ENCODE measurements around the gene STX11. TPM values are rescaled to one million over a fixed set of nuclear protein-coding genes. Genes with fewer than 3 reads are reported as not detected.

Gene STX11
- total RNA-seq, 1 experiment from 2014 or later = 16.1 TPM

DNA sequence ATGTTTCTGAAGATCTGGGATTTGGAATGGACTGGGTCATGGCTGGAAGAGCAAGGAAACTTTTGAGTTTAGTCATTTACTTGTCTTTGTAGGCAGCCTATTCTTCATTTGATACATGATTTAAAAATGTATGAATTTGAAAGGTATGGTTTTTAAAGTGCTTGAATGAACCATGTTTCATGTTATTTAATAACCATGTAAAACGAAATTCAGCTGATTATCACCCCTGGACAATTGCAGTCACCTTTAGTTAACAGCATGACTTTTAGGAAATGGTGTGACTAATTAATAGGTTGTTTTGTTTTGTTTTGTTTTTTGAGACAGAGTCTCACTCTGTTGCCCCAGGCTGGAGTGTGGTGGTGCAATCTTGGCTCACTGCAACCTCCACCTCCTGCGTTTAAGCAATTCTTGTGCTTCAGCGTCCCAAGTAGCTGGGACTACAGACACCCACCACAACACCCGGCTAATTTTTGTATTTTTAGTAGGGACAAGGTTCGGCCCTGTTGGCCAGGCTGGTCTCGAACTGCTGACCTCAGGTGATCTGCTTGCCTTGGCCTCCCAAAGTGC is 2.1 kb downstream of the STX11 start:
- Histone ChIP-seq H3K4me3 (peak overlapping the region; percentile 73), H3K27me3 (no peaks in the 10 kb centered on the region), H3K9me3 (replicated peaks) (no peaks in the 10 kb centered on the region), H3K36me3 (peaks cover 6% of the 10 kb centered on the region), H3K27ac (peak overlapping the region; percentile 31), H3K4me1 (peaks cover 13% of the 10 kb centered on the region)
- no peak for DNase-seq

DNA sequence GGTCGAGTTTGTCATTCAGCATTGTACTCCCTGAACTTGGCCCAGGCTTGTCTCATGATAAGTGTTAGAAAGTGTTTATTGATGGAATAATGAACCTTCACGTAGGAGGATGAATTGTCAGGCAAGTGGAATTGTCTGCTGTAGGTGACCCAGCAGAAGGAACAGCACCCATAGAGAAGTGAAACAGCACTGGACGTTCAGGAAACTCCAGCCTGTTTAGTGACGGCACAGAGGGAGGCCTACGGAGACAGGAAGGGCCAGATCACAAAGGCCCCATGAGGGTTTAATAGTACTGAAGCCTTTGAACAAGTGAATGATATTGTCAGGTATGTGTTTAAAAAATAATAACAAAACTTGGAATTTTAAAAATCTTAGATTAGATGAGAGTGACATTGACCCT is 2.9 kb downstream of the STX11 start:
- Histone ChIP-seq H3K9me3 (replicated peaks) (no peaks in the 10 kb centered on the region), H3K36me3 (peaks cover 6% of the 10 kb centered on the region), H3K4me3 (no peak overlapping the region), H3K27me3 (no peaks in the 10 kb centered on the region), H3K4me1 (peaks cover 21% of the 10 kb centered on the region), H3K27ac (no peak overlapping the region)
- DNase-seq = no peak

DNA sequence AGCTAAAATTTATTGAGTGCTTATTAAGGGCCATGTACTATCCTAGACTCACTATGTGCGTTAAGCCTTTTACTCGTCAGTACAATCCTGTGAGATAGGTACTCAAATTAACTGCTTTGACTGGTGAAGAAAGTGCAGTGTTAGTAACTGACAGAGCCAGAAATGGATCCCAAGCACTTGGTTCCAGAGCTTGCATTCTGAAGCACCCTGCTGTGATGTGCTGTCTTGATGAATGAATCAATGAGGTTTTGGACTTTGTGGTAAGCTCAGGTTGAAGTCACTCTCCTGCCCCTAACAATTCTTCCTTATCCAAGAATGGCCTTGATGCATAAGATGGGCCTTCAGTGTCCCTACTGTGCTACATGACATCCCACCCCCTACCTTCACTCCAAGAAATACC is 3.7 kb downstream of the STX11 start:
- Histone ChIP-seq H3K9me3 (replicated peaks) (no peaks in the 10 kb centered on the region), H3K27me3 (no peaks in the 10 kb centered on the region), H3K4me1 (peaks cover 29% of the 10 kb centered on the region), H3K36me3 (peaks cover 9% of the 10 kb centered on the region), H3K4me3 (no peak overlapping the region), H3K27ac (no peak overlapping the region)
- no peak for DNase-seq

DNA sequence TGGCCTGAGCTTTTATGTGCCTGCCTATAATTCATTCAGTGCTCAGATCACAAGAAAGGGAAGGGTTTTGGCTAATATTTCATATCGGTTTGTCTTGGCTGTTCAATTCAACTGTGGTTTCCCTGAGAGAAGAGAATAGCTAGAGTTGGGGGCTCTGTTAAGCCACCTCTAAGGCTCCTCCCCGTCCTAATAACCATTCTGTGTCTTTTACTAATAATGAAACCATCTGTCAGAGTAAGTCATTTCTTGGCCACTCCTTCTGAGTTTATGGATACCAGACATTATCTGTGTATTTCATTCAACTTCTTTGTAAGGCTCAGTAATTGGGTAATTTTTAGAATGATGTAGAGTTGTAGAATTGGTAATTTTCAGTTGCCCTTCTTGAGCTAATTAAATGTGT is 5.2 kb downstream of the STX11 start:
- peaks cover 33% of the 10 kb centered on the region for H3K4me1 ChIP-seq
- H3K36me3 ChIP-seq = peaks cover 10% of the 10 kb centered on the region
- no peaks in the 10 kb centered on the region for H3K9me3 ChIP-seq (replicated peaks)
- DNase-seq = no peak
- H3K27ac ChIP-seq = no peak overlapping the region
- no peaks in the 10 kb centered on the region for H3K27me3 ChIP-seq
- no peak overlapping the region for H3K4me3 ChIP-seq

DNA sequence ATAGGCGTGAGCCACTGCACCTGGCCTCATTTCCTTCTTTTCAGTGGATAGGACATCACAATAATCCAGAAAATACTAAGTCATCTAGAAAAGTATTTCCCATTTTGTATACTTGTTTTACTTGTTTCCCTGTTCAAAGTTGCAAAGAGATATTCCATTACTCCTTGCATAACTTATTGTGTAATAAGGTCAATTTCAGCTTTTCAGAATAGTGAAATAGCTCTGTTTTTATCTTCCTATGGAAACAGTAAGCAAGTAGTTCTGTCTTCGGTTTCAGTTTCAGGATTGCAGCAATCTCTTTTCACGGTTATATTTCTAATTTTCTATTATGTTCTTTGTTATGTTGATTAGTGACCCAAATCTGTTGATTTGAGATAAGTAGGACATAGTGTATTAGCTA is 6.0 kb downstream of the STX11 start:
- peaks cover 33% of the 10 kb centered on the region for H3K4me1 ChIP-seq
- DNase-seq = no peak

DNA sequence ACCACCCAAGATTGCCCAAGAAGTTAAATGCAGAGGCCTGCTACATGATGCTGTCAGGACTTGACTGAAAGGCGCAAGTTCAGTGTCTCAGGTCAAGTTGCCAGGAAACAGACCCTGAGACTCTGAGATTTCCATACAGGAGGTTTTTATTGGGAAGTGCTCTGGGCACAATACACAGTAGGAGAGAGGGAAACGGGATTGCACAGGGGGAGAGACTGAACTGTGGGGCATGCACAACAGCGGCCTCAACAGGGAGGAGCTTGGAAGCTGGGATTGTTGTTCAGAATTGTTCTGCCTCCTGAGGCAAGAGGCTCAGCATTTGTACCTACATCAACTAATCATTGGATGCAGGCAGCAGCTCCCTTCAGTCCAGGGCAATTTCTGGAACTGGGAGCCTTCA is 6.7 kb downstream of the STX11 start:
- H3K4me1 ChIP-seq = peaks cover 30% of the 10 kb centered on the region
- H3K27ac ChIP-seq = peak overlapping the region; percentile 51; the same call in 1 of the 2 replicates
- peaks cover 10% of the 10 kb centered on the region for H3K36me3 ChIP-seq
- DNase-seq = peak in 1 of 2 experiments; percentile 16
- no peaks in the 10 kb centered on the region for H3K9me3 ChIP-seq (replicated peaks)
- H3K27me3 ChIP-seq = no peaks in the 10 kb centered on the region
- no peak overlapping the region for H3K4me3 ChIP-seq

More for the DNA sequence above, 6.0 kb downstream of the STX11 start:
- Histone ChIP-seq H3K4me3 (no peak overlapping the region), H3K36me3 (peaks cover 10% of the 10 kb centered on the region), H3K27me3 (no peaks in the 10 kb centered on the region), H3K9me3 (replicated peaks) (no peaks in the 10 kb centered on the region), H3K27ac (no peak overlapping the region)

DNA sequence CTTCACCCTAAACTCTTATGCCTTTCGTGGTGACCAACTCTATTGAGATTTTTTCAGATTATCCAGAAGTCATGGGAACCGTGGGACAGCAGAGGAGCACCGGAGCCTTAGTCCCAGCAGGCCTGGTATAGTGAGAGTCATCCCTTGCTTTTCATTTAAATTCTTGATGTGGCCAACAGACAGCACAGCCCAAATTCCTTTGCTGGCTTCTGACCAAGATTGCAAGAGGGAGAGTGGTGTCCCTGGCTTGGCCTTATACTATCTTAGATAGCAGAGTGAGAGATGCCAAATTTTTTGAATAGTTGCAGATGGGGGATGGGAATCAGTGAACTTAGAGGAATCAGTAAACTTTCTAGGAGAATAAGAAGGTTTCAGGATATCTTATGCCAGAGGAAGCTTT is 7.8 kb downstream of the STX11 start:
- H3K4me3 ChIP-seq = no peak overlapping the region
- peak overlapping the region; percentile 51 for H3K27ac ChIP-seq
- H3K27me3 ChIP-seq = no peaks in the 10 kb centered on the region
- DNase-seq = peak; percentile 81 to 83
- peaks cover 10% of the 10 kb centered on the region for H3K36me3 ChIP-seq
- peaks cover 28% of the 10 kb centered on the region for H3K4me1 ChIP-seq
- H3K9me3 ChIP-seq (replicated peaks) = no peaks in the 10 kb centered on the region

DNA sequence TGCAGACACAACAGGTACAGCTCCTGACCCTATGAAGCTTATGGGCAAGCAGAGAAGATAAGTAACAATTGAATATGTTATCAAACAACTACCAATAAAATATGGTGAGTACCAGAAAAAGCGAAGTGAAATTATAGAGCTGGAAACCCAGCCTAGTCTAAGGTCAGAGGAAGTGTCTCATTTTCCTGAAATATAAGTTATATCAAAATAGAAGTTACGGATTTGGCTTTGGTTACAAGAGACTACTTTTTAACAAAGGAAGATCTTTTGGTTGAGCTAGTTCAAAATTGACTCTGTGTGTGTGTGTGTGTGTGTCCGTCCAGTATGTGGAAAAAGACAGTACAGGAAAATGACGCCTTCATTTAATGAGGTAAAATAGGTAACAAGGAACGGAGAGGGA is 8.9 kb downstream of the STX11 start:
- no peak for DNase-seq
- peaks cover 28% of the 10 kb centered on the region for H3K4me1 ChIP-seq
- H3K36me3 ChIP-seq = peaks cover 10% of the 10 kb centered on the region
- H3K27me3 ChIP-seq = no peaks in the 10 kb centered on the region
- no peak overlapping the region for H3K4me3 ChIP-seq
- no peaks in the 10 kb centered on the region for H3K9me3 ChIP-seq (replicated peaks)
- no peak overlapping the region for H3K27ac ChIP-seq

DNA sequence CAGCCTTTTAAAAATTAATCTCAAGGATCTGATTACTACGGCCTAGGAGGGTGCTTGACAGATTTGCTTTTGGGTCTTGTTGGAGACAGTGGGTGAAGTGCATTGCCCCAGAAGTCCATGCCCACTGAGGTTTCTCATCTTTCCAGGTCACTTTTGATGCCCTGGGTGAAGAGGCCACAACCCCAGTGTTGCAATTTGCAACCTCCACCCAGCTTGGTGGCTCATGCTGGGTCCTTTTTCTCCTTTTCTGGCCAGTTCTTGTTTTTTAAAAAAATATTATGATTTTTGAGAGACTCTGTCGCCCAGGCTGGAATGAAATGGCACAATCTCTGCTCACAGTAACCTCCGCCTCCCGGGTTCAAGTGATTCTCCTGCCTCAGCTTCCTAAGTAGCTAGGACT is 9.4 kb downstream of the STX11 start:
- Histone ChIP-seq H3K4me1 (peaks cover 28% of the 10 kb centered on the region), H3K4me3 (no peak overlapping the region), H3K27ac (no peak overlapping the region), H3K27me3 (no peaks in the 10 kb centered on the region), H3K9me3 (replicated peaks) (no peaks in the 10 kb centered on the region), H3K36me3 (peaks cover 10% of the 10 kb centered on the region)
- DNase-seq = no peak

DNA sequence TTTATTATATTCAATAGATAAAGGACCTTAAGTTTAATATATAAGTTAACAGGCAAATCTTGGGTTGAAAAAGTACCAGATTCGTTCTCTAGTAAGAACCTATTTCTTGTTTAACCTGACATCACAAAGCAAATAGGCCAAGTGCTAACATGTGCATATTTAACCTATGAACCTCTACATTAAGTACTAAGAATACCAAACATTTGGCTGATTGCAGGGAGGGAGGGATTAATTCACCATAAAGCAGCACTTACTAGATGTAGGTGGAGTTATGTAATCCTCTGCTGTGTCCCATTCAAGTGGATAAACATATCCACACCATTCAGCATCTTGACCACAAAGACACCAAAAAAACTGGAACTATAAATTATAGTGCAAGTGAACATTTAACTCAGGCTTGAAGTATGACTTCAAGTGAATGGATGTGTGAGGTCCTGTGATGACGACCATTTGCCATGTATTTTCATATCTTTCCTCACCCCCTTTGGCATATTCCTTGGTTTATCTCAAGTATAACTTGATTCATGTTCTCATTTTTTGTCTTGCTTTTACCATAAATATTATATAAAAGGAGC is 10.2 kb downstream of the STX11 start:
- H3K27ac ChIP-seq = no peak overlapping the region
- peaks cover 12% of the 10 kb centered on the region for H3K36me3 ChIP-seq
- no peaks in the 10 kb centered on the region for H3K9me3 ChIP-seq (replicated peaks)
- DNase-seq = no peak
- no peaks in the 10 kb centered on the region for H3K27me3 ChIP-seq
- H3K4me3 ChIP-seq = no peak overlapping the region
- peaks cover 28% of the 10 kb centered on the region for H3K4me1 ChIP-seq

DNA sequence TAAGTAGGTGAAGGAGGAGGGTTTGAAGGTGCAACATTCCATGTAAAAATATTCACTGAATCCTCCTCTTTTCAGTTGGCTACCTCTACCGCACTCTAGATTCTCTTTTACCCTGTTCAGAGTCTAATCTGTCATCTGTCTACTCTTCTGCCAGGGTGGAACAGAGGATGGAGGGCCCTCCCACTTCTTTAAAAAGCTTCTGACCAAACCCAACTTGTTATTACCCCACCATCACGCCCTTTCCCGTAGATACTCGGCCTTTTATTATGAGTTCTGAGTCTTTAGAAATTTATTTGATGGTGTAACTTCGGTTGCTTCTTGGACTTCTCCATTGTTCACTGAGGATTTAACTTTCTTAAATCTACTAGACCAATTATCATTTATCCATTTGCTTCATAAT is 11.7 kb downstream of the STX11 start:
- peaks cover 6% of the 10 kb centered on the region for H3K36me3 ChIP-seq
- H3K27me3 ChIP-seq = no peaks in the 10 kb centered on the region
- H3K9me3 ChIP-seq (replicated peaks) = no peaks in the 10 kb centered on the region
- H3K27ac ChIP-seq = no peak overlapping the region
- H3K4me3 ChIP-seq = no peak overlapping the region
- DNase-seq = no peak
- peaks cover 24% of the 10 kb centered on the region for H3K4me1 ChIP-seq

DNA sequence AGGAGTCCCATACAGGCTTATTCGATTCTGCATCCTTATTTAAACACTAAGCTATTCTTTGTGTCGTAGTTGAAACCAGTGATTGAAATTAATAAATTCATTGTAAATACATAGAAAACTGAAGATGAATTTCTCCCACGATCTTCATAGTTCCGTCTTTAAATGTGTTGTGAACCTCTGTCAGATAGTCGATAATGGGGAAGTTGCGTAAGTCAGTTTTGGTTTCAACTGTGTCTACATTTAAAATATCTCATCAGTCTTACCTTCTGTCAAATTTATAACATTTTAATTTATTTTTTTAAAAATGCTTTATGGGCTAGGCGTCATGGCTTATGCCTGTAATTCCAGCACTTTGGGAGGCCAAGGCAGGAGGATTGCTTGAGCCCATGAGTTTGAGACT is 12.7 kb downstream of the STX11 start:
- Histone ChIP-seq H3K27ac (no peak overlapping the region), H3K27me3 (no peaks in the 10 kb centered on the region), H3K4me3 (no peak overlapping the region), H3K9me3 (replicated peaks) (no peaks in the 10 kb centered on the region), H3K4me1 (peaks cover 14% of the 10 kb centered on the region), H3K36me3 (peaks cover 6% of the 10 kb centered on the region)
- no peak for DNase-seq

DNA sequence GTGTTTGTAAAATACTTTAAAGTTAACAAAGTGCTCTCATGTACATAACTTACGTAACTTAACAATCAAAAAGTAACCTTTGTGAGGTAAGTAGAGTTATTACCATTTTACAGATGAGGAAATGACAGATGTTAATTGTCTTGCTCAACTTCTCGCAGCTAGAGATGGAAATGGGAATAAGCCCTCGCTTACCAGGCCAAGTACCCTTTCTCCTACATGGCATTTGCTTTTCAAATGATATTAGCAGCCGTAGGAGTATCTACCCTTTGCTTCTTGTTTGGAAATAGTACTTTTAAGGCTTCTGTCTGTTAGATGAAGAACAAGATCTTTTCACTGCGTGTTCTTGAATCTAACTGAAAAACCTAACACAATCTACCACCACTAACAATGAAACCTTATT is 15.5 kb downstream of the STX11 start:
- Histone ChIP-seq H3K9me3 (replicated peaks) (no peaks in the 10 kb centered on the region), H3K27me3 (no peaks in the 10 kb centered on the region), H3K4me1 (no peaks in the 10 kb centered on the region), H3K4me3 (no peak overlapping the region), H3K27ac (no peak overlapping the region), H3K36me3 (peaks cover 12% of the 10 kb centered on the region)
- DNase-seq = no peak

DNA sequence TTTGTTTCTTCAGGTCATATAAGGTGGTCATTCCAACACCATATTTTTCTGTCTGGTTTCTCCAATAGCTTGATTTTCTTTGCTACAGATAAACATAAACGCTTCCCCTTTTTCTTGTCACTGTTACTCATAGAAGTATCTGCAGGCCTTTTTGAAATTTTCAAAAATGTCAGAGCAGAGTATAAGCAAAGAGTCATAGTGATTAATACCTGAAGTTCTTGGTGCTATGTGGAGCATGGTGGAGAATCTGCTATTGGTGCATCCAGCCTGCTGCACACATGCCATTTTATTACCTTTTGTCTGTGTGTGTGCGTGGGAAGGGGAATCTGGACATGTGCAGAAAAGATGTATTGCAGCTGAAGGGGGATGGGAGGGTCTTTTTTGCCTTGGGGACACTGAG is 19.7 kb downstream of the STX11 start:
- Histone ChIP-seq H3K27ac (no peak overlapping the region), H3K36me3 (peaks cover 19% of the 10 kb centered on the region), H3K9me3 (replicated peaks) (no peaks in the 10 kb centered on the region), H3K4me3 (no peak overlapping the region), H3K27me3 (no peaks in the 10 kb centered on the region), H3K4me1 (no peaks in the 10 kb centered on the region)
- DNase-seq = no peak

DNA sequence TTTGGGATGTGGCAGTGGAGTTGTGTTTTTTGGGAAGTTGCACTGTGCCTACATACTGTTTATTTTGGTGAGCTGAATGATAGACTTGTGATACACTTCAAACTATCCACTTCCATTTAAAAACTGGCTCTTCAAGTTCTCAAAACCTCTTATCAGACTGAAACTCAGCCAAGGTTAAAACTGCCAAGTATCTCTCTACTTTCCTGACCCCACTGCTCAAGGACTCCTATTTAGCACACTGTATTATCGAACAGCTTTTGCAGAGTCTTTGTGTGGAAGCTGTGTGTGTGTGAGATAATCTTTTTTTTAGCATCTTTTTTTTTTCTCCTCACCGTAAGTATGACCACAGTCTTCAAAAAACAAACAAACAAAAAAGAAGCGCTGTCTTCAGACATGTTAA is 21.1 kb downstream of the STX11 start:
- no peak for DNase-seq
- Histone ChIP-seq H3K4me1 (no peaks in the 10 kb centered on the region), H3K27me3 (no peaks in the 10 kb centered on the region), H3K9me3 (replicated peaks) (no peaks in the 10 kb centered on the region), H3K27ac (no peak overlapping the region), H3K36me3 (peaks cover 19% of the 10 kb centered on the region), H3K4me3 (no peak overlapping the region)

DNA sequence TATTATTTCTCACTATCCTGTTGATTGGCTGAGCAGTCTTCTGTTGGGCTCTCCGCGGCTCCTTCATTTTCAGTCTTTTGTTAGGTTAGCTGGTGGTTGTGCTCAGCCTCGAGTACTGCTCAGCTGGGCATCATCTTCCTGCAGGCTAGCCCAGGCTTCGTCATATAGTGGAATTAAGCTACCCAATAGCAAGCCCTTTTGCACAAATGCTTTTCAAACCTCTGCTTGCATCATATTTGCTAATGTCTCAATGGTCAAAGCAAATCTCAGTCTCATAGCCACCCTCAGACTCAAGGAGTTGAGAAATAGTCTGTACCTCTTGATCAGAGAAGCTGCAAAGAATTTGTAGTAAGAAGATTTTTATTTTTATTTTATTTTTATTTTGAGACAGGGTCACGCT is 23.7 kb downstream of the STX11 start:
- no peak overlapping the region for H3K27ac ChIP-seq
- H3K27me3 ChIP-seq = no peaks in the 10 kb centered on the region
- H3K9me3 ChIP-seq (replicated peaks) = no peaks in the 10 kb centered on the region
- no peak overlapping the region for H3K4me3 ChIP-seq
- no peak for DNase-seq
- peaks cover 13% of the 10 kb centered on the region for H3K36me3 ChIP-seq
- H3K4me1 ChIP-seq = no peaks in the 10 kb centered on the region
